Measurements from ENCODE around the gene PHF5A.

- TF ChIP-seq CTCF (IDR thresholded peaks at IDR 0.05; ENCODE audit: low read depth, low read length, missing input control): no peak
- no peak for TF ChIP-seq FOXA1 (IDR thresholded peaks at IDR 0.05)
- no peak for TF ChIP-seq HNF4G (IDR thresholded peaks at IDR 0.05)
- TF ChIP-seq TAF1 (conservative IDR thresholded peaks at IDR 0.05): no peak
- TF ChIP-seq REST (IDR thresholded peaks at IDR 0.05): no peak
These were observed 36.3 kb upstream of the PHF5A start for GRCh38 chr22:41504816-41505215.

Data from liver (tissue), 3 donors.